ENCODE data around the gene GRAMD1B. TPM values are rescaled to one million over a fixed set of nuclear protein-coding genes. Genes with fewer than 3 reads are reported as not detected.

Gene GRAMD1B
- total and polyA plus RNA-seq, 4 donors: 0.79 to 5.4 (median 4.6) TPM

- no peaks in the 10 kb centered on the region for H3K27me3 ChIP-seq (ENCODE audit: control insufficient read depth in 1 of 2, insufficient read depth in 2 of 2, low read length in 1 of 2)
- DNase-seq (no peak), ATAC-seq (ENCODE audit: low FRiP score) (no peak)
- intact Hi-C loops (cut with DNase I): no loop called here
- no peak overlapping the region for H3K4me3 ChIP-seq (ENCODE audit: low read length in 2 of 2)
- H3K36me3 ChIP-seq (ENCODE audit: control insufficient read depth in 1 of 2, insufficient read depth in 2 of 2, low read length in 1 of 2): no peaks in the 10 kb centered on the region
- H3K9me3 ChIP-seq (ENCODE audit: control insufficient read depth, low read length): no peaks in the 10 kb centered on the region
- no peaks in the 10 kb centered on the region for H3K4me1 ChIP-seq (ENCODE audit: control insufficient read depth in 1 of 2, insufficient read depth in 2 of 2, low read length in 2 of 2)
- no peak overlapping the region for H3K27ac ChIP-seq (ENCODE audit: low read depth in 1 of 2, low read length in 2 of 2)
- WGBS, 2 donors: 86 to 92% methylated on average over 4 of the region's 4 CpGs
These were observed 105.3 kb downstream of the GRAMD1B start for GRCh38 chr11:123535401-123535800.

GRCh38 chr11:123536690-123537437 lies 106.8 kb downstream of the GRAMD1B start:
- Histone ChIP-seq H3K4me3 (ENCODE audit: low read length in 2 of 2) (no peak overlapping the region), H3K27me3 (ENCODE audit: control insufficient read depth in 1 of 2, insufficient read depth in 2 of 2, low read length in 1 of 2) (no peaks in the 10 kb centered on the region), H3K27ac (ENCODE audit: low read depth in 1 of 2, low read length in 2 of 2) (no peak overlapping the region), H3K4me1 (ENCODE audit: control insufficient read depth in 1 of 2, insufficient read depth in 2 of 2, low read length in 2 of 2) (no peaks in the 10 kb centered on the region), H3K36me3 (ENCODE audit: control insufficient read depth in 1 of 2, insufficient read depth in 2 of 2, low read length in 1 of 2) (no peaks in the 10 kb centered on the region), H3K9me3 (ENCODE audit: control insufficient read depth, low read length) (no peaks in the 10 kb centered on the region)
- DNase-seq (peak in 1 of 2 donors; percentile 55), ATAC-seq (ENCODE audit: low FRiP score) (no peak)
- intact Hi-C loops (cut with DNase I): no loop called here
- WGBS, 2 donors: 79 to 82% methylated on average over 2 of the region's 2 CpGs

GRCh38 chr11:123537726-123538125 lies 107.7 kb downstream of the GRAMD1B start:
- Histone ChIP-seq H3K27ac (ENCODE audit: low read depth in 1 of 2, low read length in 2 of 2) (no peak overlapping the region), H3K27me3 (ENCODE audit: control insufficient read depth in 1 of 2, insufficient read depth in 2 of 2, low read length in 1 of 2) (no peaks in the 10 kb centered on the region), H3K36me3 (ENCODE audit: control insufficient read depth in 1 of 2, insufficient read depth in 2 of 2, low read length in 1 of 2) (no peaks in the 10 kb centered on the region), H3K4me1 (ENCODE audit: control insufficient read depth in 1 of 2, insufficient read depth in 2 of 2, low read length in 2 of 2) (no peaks in the 10 kb centered on the region), H3K9me3 (ENCODE audit: control insufficient read depth, low read length) (no peaks in the 10 kb centered on the region), H3K4me3 (ENCODE audit: low read length in 2 of 2) (no peak overlapping the region)
- intact Hi-C loops (cut with DNase I): no loop called here
- ATAC-seq (ENCODE audit: low FRiP score) (no peak), DNase-seq (no peak)
- WGBS, 2 donors: 91 to 93% methylated on average over 4 of the region's 4 CpGs

GRCh38 chr11:123543797-123544196 lies 113.7 kb downstream of the GRAMD1B start:
- Histone ChIP-seq H3K36me3 (ENCODE audit: control insufficient read depth in 1 of 2, insufficient read depth in 2 of 2, low read length in 1 of 2) (no peaks in the 10 kb centered on the region), H3K9me3 (ENCODE audit: control insufficient read depth, low read length) (no peaks in the 10 kb centered on the region), H3K27me3 (ENCODE audit: control insufficient read depth in 1 of 2, insufficient read depth in 2 of 2, low read length in 1 of 2) (no peaks in the 10 kb centered on the region), H3K4me3 (ENCODE audit: low read length in 2 of 2) (no peak overlapping the region), H3K4me1 (ENCODE audit: control insufficient read depth in 1 of 2, insufficient read depth in 2 of 2, low read length in 2 of 2) (no peaks in the 10 kb centered on the region), H3K27ac (ENCODE audit: low read depth in 1 of 2, low read length in 2 of 2) (no peak overlapping the region)
- WGBS, 2 donors: 79% methylated on average over 4 of the region's 4 CpGs
- ATAC-seq (ENCODE audit: low FRiP score): no peak
- DNase-seq: no peak
- intact Hi-C loops (cut with DNase I): no loop called here

GRCh38 chr11:123544631-123545375 lies 114.7 kb downstream of the GRAMD1B start:
- no peaks in the 10 kb centered on the region for H3K36me3 ChIP-seq (ENCODE audit: control insufficient read depth in 1 of 2, insufficient read depth in 2 of 2, low read length in 1 of 2)
- 80 to 91% methylated on average over 16 of the region's 16 CpGs for WGBS, 2 donors
- intact Hi-C loops (cut with DNase I): no loop called here
- no peak overlapping the region for H3K27ac ChIP-seq (ENCODE audit: low read depth in 1 of 2, low read length in 2 of 2)
- no peak overlapping the region for H3K4me3 ChIP-seq (ENCODE audit: low read length in 2 of 2)
- H3K9me3 ChIP-seq (ENCODE audit: control insufficient read depth, low read length): no peaks in the 10 kb centered on the region
- H3K27me3 ChIP-seq (ENCODE audit: control insufficient read depth in 1 of 2, insufficient read depth in 2 of 2, low read length in 1 of 2): no peaks in the 10 kb centered on the region
- DNase-seq (no peak), ATAC-seq (ENCODE audit: low FRiP score) (peak; percentile 11)
- no peaks in the 10 kb centered on the region for H3K4me1 ChIP-seq (ENCODE audit: control insufficient read depth in 1 of 2, insufficient read depth in 2 of 2, low read length in 2 of 2)

GRCh38 chr11:123545726-123546270 lies 115.7 kb downstream of the GRAMD1B start:
- no peaks in the 10 kb centered on the region for H3K9me3 ChIP-seq (ENCODE audit: control insufficient read depth, low read length)
- H3K4me3 ChIP-seq (ENCODE audit: low read length in 2 of 2): no peak overlapping the region
- no peaks in the 10 kb centered on the region for H3K4me1 ChIP-seq (ENCODE audit: control insufficient read depth in 1 of 2, insufficient read depth in 2 of 2, low read length in 2 of 2)
- ATAC-seq (ENCODE audit: low FRiP score) (no peak), DNase-seq (no peak)
- H3K27me3 ChIP-seq (ENCODE audit: control insufficient read depth in 1 of 2, insufficient read depth in 2 of 2, low read length in 1 of 2): no peaks in the 10 kb centered on the region
- intact Hi-C loops (cut with DNase I): no loop called here
- H3K27ac ChIP-seq (ENCODE audit: low read depth in 1 of 2, low read length in 2 of 2): no peak overlapping the region
- no peaks in the 10 kb centered on the region for H3K36me3 ChIP-seq (ENCODE audit: control insufficient read depth in 1 of 2, insufficient read depth in 2 of 2, low read length in 1 of 2)
- WGBS, 2 donors: 56 to 58% methylated on average over 4 of the region's 4 CpGs

GRCh38 chr11:123546515-123546914 lies 116.4 kb downstream of the GRAMD1B start:
- Histone ChIP-seq H3K27me3 (ENCODE audit: control insufficient read depth in 1 of 2, insufficient read depth in 2 of 2, low read length in 1 of 2) (no peaks in the 10 kb centered on the region), H3K4me3 (ENCODE audit: low read length in 2 of 2) (no peak overlapping the region), H3K27ac (ENCODE audit: low read depth in 1 of 2, low read length in 2 of 2) (no peak overlapping the region), H3K4me1 (ENCODE audit: control insufficient read depth in 1 of 2, insufficient read depth in 2 of 2, low read length in 2 of 2) (no peaks in the 10 kb centered on the region), H3K36me3 (ENCODE audit: control insufficient read depth in 1 of 2, insufficient read depth in 2 of 2, low read length in 1 of 2) (no peaks in the 10 kb centered on the region), H3K9me3 (ENCODE audit: control insufficient read depth, low read length) (no peaks in the 10 kb centered on the region)
- intact Hi-C loops (cut with DNase I): no loop called here
- 83 to 86% methylated on average over 2 of the region's 2 CpGs for WGBS, 2 donors
- ATAC-seq (ENCODE audit: low FRiP score) (no peak), DNase-seq (no peak)

- H3K27ac ChIP-seq (ENCODE audit: low read depth in 1 of 2, low read length in 2 of 2): no peak overlapping the region
- H3K9me3 ChIP-seq (ENCODE audit: control insufficient read depth, low read length): no peaks in the 10 kb centered on the region
- H3K27me3 ChIP-seq (ENCODE audit: control insufficient read depth in 1 of 2, insufficient read depth in 2 of 2, low read length in 1 of 2): no peaks in the 10 kb centered on the region
- intact Hi-C loops (cut with DNase I): no loop called here
- no peak for DNase-seq
- no peak overlapping the region for H3K4me3 ChIP-seq (ENCODE audit: low read length in 2 of 2)
- no peaks in the 10 kb centered on the region for H3K36me3 ChIP-seq (ENCODE audit: control insufficient read depth in 1 of 2, insufficient read depth in 2 of 2, low read length in 1 of 2)
- no peak for ATAC-seq (ENCODE audit: low FRiP score)
- no peaks in the 10 kb centered on the region for H3K4me1 ChIP-seq (ENCODE audit: control insufficient read depth in 1 of 2, insufficient read depth in 2 of 2, low read length in 2 of 2)
These were observed 117.1 kb downstream of the GRAMD1B start for GRCh38 chr11:123547180-123547579.

GRCh38 chr11:123548774-123549173 lies 118.7 kb downstream of the GRAMD1B start:
- Histone ChIP-seq H3K4me1 (ENCODE audit: control insufficient read depth in 1 of 2, insufficient read depth in 2 of 2, low read length in 2 of 2) (no peaks in the 10 kb centered on the region), H3K36me3 (ENCODE audit: control insufficient read depth in 1 of 2, insufficient read depth in 2 of 2, low read length in 1 of 2) (no peaks in the 10 kb centered on the region), H3K4me3 (ENCODE audit: low read length in 2 of 2) (no peak overlapping the region), H3K9me3 (ENCODE audit: control insufficient read depth, low read length) (no peaks in the 10 kb centered on the region), H3K27ac (ENCODE audit: low read depth in 1 of 2, low read length in 2 of 2) (no peak overlapping the region), H3K27me3 (ENCODE audit: control insufficient read depth in 1 of 2, insufficient read depth in 2 of 2, low read length in 1 of 2) (no peaks in the 10 kb centered on the region)
- WGBS, 2 donors: 87 to 90% methylated on average over 4 of the region's 4 CpGs
- DNase-seq: no peak
- intact Hi-C loops (cut with DNase I): no loop called here
- ATAC-seq (ENCODE audit: low FRiP score): no peak

All from aorta (tissue), 5 donors.